HG02759 (cell line): Measurements from ENCODE around the gene SLC9A3.

Experiments
- ATAC-seq: cut with Tn5 transposase; IDR thresholded peaks from one replicate; pipeline ENCODE4 v1.9.1; 2021; ENCODE audit warnings: mild to moderate bottlenecking, moderate library complexity; ENCODE audit not compliant: unreplicated experiment

Gene SLC9A3

DNA sequence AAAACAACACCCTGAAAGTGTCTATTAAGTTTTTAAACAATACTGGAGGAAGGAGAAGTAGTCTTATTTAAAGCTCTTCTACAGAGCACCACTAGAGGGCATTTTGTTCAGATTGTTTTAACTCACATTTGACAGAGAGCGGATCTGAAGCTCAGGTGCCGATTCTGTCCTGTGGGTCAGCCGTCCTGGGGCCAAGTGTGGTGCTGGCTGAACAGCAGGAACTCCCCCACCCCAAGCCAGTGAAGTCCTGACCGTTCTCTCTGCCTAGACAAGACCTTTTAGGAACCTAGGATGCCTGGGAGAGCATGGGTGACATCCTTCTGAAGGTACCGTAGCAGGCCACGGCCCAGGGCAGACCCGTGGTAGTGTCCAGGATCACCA is 77.4 kb downstream of the SLC9A3 start:
- no peak for ATAC-seq

DNA sequence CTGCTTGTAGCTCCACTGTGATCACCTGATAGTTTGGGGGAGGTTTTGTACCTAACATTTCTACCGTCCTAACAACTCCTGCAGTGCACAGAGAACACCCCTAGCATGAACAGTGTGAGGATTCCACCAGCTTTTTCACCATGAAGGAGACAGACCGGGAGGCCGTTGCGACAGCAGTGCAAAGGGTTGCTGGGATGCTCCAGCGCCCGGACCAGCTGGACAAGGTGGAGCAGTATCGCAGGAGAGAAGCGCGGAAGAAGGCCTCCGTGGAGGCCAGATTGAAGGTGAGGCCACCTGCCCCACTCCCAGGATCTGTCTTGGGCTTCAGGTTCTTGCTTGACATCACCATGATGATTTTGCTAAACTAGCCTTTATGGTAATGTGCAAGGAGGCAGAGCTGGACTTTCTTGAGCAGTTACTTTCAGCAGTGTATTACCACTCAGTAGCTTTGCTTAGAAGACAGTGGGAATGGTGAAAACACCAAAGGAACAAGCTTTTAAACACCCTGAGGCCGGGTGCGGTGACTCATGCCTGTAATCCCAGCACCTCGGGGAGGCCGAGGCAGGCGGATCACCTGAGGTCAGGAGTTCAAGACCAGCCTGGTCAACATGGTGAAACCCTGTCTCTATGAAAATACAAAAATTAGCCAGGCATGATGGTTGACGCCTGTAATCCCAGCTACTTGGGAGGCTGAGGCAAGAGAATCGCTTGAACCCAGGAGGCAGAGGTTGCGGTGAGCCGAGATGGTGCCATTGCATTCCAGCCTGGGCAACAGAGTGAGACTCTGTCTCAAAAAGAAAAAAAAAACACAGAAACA is 78.0 kb downstream of the SLC9A3 start:
- no peak for ATAC-seq

DNA sequence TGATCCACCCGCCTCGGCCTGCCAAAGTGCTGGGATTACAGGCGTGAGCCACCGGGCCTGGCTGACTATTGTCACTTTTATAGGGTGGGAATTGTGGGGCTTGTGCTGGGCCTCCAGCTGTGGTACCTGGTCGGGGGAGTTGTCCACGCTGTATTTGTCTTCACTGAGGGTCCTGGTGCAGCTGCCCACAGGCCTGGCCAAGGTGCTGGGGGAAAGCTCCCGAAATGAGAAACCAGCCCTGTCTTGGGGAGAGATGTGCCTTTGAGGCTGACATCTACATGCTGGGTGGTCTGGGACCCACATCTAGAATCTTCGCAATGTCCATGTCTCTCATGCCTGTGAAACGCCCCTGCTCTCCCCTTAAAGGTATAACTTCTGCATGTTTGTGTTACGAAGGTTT is 78.7 kb downstream of the SLC9A3 start:
- ATAC-seq = no peak

DNA sequence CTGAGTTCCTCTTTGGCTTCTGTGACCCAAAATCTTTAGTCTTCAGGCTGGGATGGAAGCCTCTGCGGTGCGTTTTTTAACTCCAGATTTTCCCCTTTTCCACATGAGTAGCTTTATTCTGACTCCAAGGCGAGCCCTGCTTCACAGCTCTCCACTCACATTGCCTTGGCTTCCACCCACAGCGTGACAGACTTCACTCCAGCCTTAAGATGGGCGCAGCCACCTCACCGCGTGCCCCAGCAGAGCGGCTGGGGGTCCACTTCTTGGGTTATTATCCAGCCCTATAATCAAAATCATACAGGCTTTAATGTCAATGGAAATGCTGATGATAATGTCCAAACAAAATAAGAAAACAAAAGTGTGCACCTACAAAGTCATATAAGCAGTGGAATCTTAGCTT is 80.0 kb downstream of the SLC9A3 start:
- no peak for ATAC-seq

- ATAC-seq = peak; percentile 16
These were observed 80.8 kb downstream of the SLC9A3 start for GRCh38 chr5:443239-444151.

GRCh38 chr5:442335-443238 is 81.7 kb downstream of the SLC9A3 start, which contains the start of gene EXOC3:
TSS of gene EXOC3 (plus strand) at chr5:443176. CDS start at chr5:446206, 3,030 bp downstream.
- peak; percentile 92 for ATAC-seq

GRCh38 chr5:441996-442334 is 82.3 kb downstream of the SLC9A3 start:
- no peak for ATAC-seq

DNA sequence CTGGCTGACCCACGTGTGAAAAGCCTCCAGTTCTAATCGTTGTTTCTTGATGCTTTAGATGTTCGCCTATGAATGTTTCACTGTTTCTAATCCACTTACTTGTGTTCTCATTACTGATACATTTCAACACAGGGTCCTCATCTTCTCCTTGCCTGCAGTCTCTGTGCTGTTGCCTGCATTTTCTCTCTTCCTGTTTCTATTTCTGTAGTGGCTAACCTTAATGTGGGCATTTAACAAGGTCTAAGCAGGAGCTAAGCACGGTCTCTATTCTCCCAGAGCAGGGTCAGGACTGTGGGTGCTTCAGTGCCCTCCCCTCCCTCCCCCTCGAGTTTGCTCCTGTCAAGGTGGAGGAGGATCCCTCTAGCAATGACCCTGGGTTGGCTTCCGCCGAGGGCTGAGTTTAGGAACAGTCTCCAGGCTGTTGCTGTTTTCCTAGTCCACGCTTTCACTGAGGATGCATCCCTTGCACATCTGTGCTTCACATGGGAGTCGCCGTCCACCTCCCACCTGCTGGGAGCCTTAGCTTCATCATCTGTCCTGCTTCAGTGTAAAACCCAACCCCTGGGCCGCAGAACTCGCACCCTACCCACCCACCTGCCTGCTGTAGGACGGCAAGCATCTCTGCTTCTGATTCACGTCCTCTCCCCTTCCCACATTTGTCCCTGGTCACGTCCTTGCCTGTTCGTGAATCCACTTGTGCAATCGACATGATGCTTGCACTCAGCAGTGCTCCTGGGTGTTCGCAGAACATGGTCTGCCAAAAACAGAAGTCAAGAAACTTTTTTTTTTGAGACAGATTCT is 83.6 kb downstream of the SLC9A3 start:
- ATAC-seq = no peak

DNA sequence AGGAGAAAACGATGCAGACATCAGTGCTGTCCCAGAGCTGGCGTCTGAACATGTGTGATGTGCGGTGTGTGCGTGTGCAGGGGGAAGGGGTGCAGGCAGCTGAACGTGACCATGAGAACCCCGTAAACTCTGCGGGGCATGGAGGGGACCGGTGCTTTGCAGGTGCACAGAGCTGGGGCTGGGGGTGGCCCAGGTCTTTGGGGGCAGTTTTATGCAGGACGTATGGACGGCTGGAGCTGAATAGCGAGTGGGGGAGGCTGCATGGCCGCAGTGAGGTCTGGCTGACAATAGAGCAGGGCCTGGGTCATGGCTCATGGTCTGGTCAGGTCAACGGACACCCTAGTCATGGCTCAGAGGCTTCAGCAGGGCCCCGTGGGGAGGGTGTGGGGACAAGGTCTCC is 84.6 kb downstream of the SLC9A3 start:
- ATAC-seq = no peak

DNA sequence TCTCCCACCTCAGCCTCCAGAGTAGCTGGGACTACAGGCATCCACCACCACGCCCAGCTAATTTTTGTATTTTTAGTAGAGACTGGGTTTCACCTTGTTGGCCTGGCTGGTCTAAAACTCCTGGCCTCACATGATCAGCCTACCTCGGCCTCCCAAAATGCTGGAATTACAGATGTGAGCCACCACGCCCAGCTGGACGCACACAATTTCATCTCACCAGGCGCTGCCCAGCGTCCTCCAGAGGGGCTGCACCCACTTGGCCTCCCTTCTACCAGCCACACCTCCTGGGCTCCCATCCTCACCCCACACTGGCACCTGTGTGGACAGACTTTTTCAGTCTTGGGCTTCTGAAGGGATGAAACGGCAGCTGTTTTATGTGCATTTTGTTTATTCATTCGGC is 85.1 kb downstream of the SLC9A3 start:
- no peak for ATAC-seq

GRCh38 chr5:438481-438981 is 85.7 kb downstream of the SLC9A3 start:
- no peak for ATAC-seq

DNA sequence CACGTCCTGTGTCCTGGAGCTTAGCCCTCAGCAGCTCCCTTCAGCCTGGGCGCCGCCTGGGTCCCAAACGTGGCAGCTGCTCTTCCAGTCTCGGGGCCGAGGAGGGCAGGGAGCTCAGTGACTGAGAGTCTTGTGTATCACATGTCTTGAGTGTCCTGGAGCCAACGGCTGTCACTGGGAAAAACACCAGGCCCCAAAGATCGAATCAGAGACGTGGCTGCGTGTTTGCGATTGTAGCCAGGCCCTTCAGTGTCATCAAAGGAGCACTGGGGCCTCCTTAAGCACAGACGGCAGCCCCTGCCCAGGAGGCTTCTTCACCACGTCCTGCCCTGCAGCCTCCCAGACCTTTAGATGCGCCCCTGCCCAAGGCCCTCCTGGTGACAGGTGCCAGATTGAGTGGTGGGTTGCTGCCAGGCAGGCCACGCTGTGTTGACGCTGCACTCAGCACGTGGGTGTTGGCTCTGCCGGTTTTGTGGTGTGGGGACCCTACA is 86.9 kb downstream of the SLC9A3 start:
- ATAC-seq = no peak

DNA sequence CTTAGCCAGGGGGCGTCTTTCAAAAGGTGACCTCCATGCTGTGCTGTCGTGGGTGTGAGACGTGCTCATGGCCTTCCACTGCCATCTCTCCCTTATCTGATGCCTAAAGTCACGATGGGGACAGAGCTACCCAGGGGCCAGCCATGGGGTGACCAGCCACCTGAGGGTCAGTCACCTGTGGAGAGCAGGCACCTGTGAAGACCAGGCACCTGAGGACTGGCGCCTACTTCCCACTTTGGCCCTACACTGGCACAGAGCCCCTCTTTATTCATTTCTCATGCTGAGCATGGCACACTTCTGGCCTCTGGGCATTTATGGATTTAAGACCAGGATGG is 87.6 kb downstream of the SLC9A3 start:
- no peak for ATAC-seq

DNA sequence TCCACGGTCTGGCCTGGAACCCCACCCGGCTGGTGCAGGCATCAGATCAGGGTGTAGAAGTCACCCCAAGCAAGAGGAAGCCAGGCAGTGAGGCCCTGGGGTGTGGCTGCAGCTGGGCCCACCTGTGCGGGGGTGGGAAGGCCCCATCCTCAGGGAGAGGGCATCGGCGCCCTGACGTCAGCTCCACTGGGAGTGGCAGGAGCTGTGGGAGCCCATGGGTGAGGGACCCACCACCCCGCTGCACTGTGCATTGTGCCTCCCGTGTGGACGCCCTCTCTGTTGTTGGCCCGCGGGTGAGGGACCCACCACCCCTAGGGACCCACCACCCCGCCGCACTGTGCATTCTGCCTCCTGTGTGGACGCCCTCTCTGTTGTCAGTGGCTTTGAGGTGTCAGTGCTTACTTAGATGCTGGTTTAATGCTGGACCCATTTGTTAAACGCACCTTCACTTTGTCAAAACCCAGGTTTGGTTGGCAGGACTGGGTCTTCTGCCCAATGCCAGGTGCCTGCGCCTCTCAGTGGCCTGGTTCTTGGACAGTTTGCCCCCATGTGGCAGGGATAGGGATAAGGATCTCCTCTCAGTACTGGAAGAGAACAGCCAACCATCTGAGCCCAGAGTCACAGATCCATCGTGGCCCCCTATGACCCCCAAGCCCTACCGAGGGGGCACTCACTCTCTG is 88.1 kb downstream of the SLC9A3 start:
- ATAC-seq = no peak

GRCh38 chr5:435156-435790 is 89.0 kb downstream of the SLC9A3 start:
- no peak for ATAC-seq

DNA sequence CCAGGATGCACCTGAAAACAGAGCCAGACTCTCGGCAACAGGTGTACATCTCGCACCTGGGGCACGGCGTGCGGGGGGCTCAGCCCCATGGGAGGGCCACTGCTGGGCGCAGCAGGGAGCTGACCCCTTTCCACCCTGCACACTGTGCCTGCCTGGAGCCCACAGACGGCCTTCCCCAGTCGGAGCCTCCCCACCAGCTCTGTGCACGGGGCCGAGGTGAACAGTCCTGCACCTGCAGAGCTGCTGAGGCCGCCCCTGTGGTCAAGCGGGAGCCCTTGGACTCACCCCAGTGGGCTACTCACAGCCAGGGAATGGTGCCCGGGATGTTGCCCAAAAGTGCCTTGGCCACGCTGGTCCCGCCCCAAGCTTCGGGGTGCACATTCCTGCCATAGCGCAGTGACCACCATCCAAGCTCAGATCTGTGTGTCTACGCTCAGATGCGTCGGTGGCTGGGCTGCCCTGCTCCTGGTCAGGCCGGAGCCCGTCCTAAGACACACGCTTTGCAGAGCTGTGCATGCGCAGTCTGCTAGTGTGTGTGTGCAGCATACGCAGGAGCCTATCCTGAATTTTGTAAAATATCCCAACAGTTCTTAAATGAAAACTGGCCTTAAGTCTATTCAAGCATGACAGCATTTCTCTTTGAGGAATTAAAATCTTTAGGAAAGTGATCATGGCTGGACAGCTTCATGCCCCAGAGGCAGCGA is 89.7 kb downstream of the SLC9A3 start:
- no peak for ATAC-seq

DNA sequence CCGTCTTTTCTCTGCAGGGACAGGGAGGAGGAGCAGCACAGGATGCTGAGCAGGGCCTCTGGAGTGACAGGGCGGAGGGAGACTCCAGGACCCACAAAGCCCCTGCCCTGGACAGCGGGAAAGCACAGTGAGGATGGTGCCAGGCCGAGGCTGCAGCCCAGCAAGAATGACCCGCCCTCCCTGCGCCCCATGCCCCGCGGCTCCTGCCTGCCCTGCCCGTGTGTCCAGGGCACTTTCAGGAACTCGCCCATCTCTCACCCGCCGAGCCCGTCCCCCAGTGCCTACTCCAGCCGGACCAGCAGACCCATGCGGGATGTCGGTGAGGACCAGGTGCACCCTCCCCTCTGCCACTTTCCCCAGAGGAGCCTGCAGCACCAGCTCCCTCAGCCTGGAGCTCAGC is 90.4 kb downstream of the SLC9A3 start:
- ATAC-seq = no peak
